Sigmoid colon (tissue), 3 donors: Measurements from ENCODE around the gene FRG2C.
"Not testable (repeated sequence)": the region's sequence is repeated elsewhere in the genome, so short reads cannot be mapped to it uniquely, and the experiment has no call there.

Experiments used
- POLR2A ChIP-seq, 2 donors: fragments of 450-650 bp; IDR thresholded peaks; one replicate each; pipeline ENCODE4 v1.6.1; 2016; ENCODE audit warnings: antibody characterized with exemption in 2 of 2, mild to moderate bottlenecking in 2 of 2, moderate library complexity in 2 of 2
- TF ChIP-seq, protein P1 (sequence below), 4 experiments: fragments of 450-650 bp in 3 of 4; fragments of 200-600 bp in 1 of 4; IDR thresholded peaks; one replicate each; pipeline ENCODE4 v1.5.1; 2016 to 2019; ENCODE audit warnings: antibody characterized with exemption in 4 of 4, mild to moderate bottlenecking in 3 of 4, moderate library complexity in 2 of 4

- not testable (repeated sequence) for TF ChIP-seq POLR2A (IDR thresholded peaks at IDR 0.05)
- TF ChIP-seq, protein P1, sequence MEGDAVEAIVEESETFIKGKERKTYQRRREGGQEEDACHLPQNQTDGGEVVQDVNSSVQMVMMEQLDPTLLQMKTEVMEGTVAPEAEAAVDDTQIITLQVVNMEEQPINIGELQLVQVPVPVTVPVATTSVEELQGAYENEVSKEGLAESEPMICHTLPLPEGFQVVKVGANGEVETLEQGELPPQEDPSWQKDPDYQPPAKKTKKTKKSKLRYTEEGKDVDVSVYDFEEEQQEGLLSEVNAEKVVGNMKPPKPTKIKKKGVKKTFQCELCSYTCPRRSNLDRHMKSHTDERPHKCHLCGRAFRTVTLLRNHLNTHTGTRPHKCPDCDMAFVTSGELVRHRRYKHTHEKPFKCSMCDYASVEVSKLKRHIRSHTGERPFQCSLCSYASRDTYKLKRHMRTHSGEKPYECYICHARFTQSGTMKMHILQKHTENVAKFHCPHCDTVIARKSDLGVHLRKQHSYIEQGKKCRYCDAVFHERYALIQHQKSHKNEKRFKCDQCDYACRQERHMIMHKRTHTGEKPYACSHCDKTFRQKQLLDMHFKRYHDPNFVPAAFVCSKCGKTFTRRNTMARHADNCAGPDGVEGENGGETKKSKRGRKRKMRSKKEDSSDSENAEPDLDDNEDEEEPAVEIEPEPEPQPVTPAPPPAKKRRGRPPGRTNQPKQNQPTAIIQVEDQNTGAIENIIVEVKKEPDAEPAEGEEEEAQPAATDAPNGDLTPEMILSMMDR (IDR thresholded peaks at IDR 0.05) = not testable (repeated sequence)
Observed at GRCh38 chr3:75641107-75641517, 23.0 kb upstream of the FRG2C start.
